Gastroesophageal sphincter (tissue), 4 donors: ENCODE data around the gene KIFC3. TPM values are rescaled to one million over a fixed set of nuclear protein-coding genes. Genes with fewer than 3 reads are reported as not detected.

Experiments
- ATAC-seq: fragments of 150-250 bp; one replicate; pipeline ENCODE4 v1.9.1; 2016; ENCODE audit warnings: mild to moderate bottlenecking, moderate library complexity
- H3K27ac ChIP-seq, 4 donors: fragments of 200-600 bp; sonication (generic) in 3 of 4; 1 replicate in 3 of 4; 2 replicates in 1 of 4; pipeline ENCODE4 v1.5.1; 2016 to 2019
- H3K27me3 ChIP-seq: fragments of 200-600 bp; sonication (generic); one replicate; pipeline ENCODE4 v1.5.1; 2019
- H3K36me3 ChIP-seq, 2 donors: fragments of 200-600 bp; sonication (generic); one replicate each; pipeline ENCODE4 v1.5.1; 2019; ENCODE audit warnings: control low read depth in 1 of 2
- H3K4me1 ChIP-seq, 3 donors: fragments of 200-600 bp; sonication (generic); 1 replicate in 2 of 3; 2 replicates in 1 of 3; pipeline ENCODE4 v1.5.1; 2016 to 2019; ENCODE audit warnings: control low read depth in 2 of 3
- H3K4me3 ChIP-seq, 2 donors: fragments of 200-600 bp; sonication (generic); one replicate each; pipeline ENCODE4 v1.5.1; 2019; ENCODE audit warnings: mild to moderate bottlenecking in 1 of 2, moderate library complexity in 1 of 2
- H3K9me3 ChIP-seq, 3 donors: fragments of 200-600 bp; sonication (generic); one replicate each; pipeline ENCODE4 v1.5.1; 2017 to 2019; ENCODE audit warnings: control low read depth in 2 of 3
- EP300 ChIP-seq: sonication (generic); formaldehyde crosslinking; IDR thresholded peaks from one replicate; pipeline ENCODE4 v1.6.1; 2017; ENCODE audit warnings: antibody characterized with exemption, mild to moderate bottlenecking
- POLR2A ChIP-seq, 2 donors: fragments of 450-650 bp; IDR thresholded peaks; one replicate each; pipeline ENCODE4 v1.6.1; 2017; ENCODE audit warnings: antibody characterized with exemption in 2 of 2, mild to moderate bottlenecking in 2 of 2, moderate library complexity in 1 of 2
- POLR2AphosphoS5 ChIP-seq: sonication (generic); formaldehyde crosslinking; IDR thresholded peaks from one replicate; pipeline ENCODE4 v1.6.1; 2017; ENCODE audit warnings: antibody characterized with exemption
- WGBS, 2 donors: methylation state at CpG; one replicate each; pipeline ENCODE4 v1.1.5; 2018; ENCODE audit warnings: low coverage in 1 of 2; 5-methylcytosine and 5-hydroxymethylcytosine counted together
- total RNA-seq, 4 donors: library from RNA; depleted of rRNA; stranded (reverse); fragments of >200 nt; gene quantifications; one replicate each; pipeline ENCODE4 v1.1.0, GENCODE V29; 2016
- TF ChIP-seq, protein P1 (sequence below), 4 experiments: fragments of 200-600 bp in 2 of 4; fragments of 450-650 bp in 2 of 4; sonication (generic) in 1 of 4; IDR thresholded peaks; one replicate each; pipeline ENCODE4 v1.5.1; 2017 to 2019; ENCODE audit warnings: antibody characterized with exemption in 4 of 4, mild to moderate bottlenecking in 2 of 4, moderate library complexity in 2 of 4

The KIFC3 gene
- total RNA-seq, 4 donors from 2014 or later = 17.4 to 78.4 (median 36.2) TPM

DNA sequence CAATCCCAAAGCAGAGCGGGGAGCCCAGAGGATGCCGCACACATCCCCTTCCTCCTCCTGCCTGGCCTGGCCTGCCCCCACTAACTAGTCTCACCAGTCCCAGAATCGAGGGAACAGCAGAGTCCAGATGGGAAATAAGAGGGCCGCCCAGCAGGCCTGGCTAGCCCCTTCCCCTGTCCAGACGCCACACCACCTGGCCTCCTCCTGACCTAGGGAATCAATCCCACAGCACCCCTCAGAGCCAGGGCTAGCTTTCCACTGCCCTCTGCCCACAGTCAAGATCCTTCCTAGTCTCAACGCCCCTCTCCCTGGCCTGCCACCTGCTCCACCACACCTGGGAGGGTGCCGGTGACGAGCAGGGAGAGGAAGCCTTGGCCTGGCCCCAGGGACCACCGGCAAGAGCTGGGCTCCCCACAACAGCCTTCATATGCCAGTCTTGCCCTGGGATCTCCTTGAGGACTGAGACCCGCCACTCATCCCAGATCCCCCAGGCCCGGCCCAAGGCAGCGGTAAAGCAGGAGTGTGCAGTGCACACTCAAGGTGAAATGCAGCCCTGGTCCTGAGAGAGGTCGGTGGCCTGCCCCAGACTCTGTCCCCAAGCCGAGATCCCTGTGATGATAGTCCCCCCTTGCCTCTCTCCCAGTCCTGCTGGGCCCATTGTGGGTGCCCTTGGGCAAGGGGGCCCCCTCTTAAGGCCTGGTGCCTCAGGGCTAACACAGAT, 38.8 kb downstream of the KIFC3 start:
- Histone ChIP-seq H3K9me3 (no peaks in the 10 kb centered on the region), H3K36me3 (peaks cover 0 to 96% of the 10 kb centered on the region in 2 donors), H3K4me1 (no peaks in the 10 kb centered on the region), H3K4me3 (no peak overlapping the region), H3K27ac (no peak overlapping the region), H3K27me3 (no peaks in the 10 kb centered on the region)
- 92% methylated on average over 2 of the region's 14 CpGs; no CpG with 5 or more reads in 1 of the 2 donors for WGBS, 2 donors
- no peak for ATAC-seq
- TF ChIP-seq POLR2A (IDR thresholded peaks at IDR 0.05) (no peak), POLR2AphosphoS5 (no peak), EP300 (no peak)
- TF ChIP-seq, protein P1, sequence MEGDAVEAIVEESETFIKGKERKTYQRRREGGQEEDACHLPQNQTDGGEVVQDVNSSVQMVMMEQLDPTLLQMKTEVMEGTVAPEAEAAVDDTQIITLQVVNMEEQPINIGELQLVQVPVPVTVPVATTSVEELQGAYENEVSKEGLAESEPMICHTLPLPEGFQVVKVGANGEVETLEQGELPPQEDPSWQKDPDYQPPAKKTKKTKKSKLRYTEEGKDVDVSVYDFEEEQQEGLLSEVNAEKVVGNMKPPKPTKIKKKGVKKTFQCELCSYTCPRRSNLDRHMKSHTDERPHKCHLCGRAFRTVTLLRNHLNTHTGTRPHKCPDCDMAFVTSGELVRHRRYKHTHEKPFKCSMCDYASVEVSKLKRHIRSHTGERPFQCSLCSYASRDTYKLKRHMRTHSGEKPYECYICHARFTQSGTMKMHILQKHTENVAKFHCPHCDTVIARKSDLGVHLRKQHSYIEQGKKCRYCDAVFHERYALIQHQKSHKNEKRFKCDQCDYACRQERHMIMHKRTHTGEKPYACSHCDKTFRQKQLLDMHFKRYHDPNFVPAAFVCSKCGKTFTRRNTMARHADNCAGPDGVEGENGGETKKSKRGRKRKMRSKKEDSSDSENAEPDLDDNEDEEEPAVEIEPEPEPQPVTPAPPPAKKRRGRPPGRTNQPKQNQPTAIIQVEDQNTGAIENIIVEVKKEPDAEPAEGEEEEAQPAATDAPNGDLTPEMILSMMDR (IDR thresholded peaks at IDR 0.05) = no peak

DNA sequence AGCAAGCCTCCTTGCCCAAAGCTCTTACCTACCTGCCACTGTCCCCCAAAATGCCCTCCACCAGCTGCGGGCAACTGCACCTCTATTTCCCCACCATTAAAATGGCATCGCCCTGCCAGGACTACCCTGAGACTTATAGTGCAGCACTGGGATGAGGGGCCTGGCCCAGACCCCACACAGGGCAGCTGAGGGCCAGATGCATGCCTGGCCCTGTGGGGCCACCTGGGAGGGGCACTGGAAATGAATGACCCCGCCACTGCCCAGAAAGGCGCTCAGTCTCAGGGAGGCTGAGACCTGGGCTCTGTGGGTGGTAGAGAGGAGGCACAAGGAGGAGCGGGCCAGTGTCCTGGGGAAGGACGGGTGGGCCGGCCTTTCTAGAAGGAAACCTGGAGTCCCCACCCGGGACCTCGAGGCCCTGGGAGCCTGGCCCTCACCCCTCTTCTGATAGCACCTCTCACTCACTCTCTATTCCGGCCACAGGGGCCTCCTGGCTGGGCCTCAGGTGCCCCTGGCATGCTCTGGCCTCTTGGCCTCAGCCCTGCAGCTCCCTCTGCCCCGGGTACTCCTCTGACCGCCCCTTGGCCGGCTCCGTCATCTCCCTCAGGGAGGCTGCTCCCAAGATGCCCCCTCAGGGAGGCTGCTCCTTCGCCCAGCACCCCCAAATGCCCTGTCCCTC, 39.8 kb downstream of the KIFC3 start:
- Histone ChIP-seq H3K4me1 (peaks cover 0 to 4% (median 0%) of the 10 kb centered on the region in 3 donors), H3K27ac (no peak overlapping the region), H3K27me3 (no peaks in the 10 kb centered on the region), H3K4me3 (no peak overlapping the region), H3K36me3 (peaks cover 0 to 90% of the 10 kb centered on the region in 2 donors), H3K9me3 (no peaks in the 10 kb centered on the region)
- no peak for ATAC-seq
- TF ChIP-seq, protein P1 (IDR thresholded peaks at IDR 0.05) = no peak
- TF ChIP-seq POLR2AphosphoS5 = no peak
- no peak for TF ChIP-seq EP300
- no peak for TF ChIP-seq POLR2A (IDR thresholded peaks at IDR 0.05)
- 88 to 92% methylated on average over 2 to 7 of the region's 15 CpGs for WGBS, 2 donors

GRCh38 chr16:57761957-57762356, 40.3 kb downstream of the KIFC3 start:
- no peak overlapping the region for H3K27ac ChIP-seq
- H3K4me1 ChIP-seq = peaks cover 0 to 10% (median 0%) of the 10 kb centered on the region in 3 donors
- peaks cover 0 to 85% of the 10 kb centered on the region in 2 donors for H3K36me3 ChIP-seq
- no peak overlapping the region for H3K4me3 ChIP-seq
- TF ChIP-seq EP300 = no peak
- TF ChIP-seq, protein P1 (IDR thresholded peaks at IDR 0.05) = no peak
- no peak for TF ChIP-seq POLR2A (IDR thresholded peaks at IDR 0.05)
- TF ChIP-seq POLR2AphosphoS5 = no peak
- ATAC-seq = no peak
- WGBS, 2 donors = no CpG with 5 or more reads among the region's 12 CpGs
- no peaks in the 10 kb centered on the region for H3K9me3 ChIP-seq
- H3K27me3 ChIP-seq = no peaks in the 10 kb centered on the region

- H3K36me3 ChIP-seq = peaks cover 0 to 83% of the 10 kb centered on the region in 2 donors
- TF ChIP-seq, protein P1 (IDR thresholded peaks at IDR 0.05) = no peak
- 80 to 81% methylated on average over 1 to 5 of the region's 9 CpGs for WGBS, 2 donors
- no peaks in the 10 kb centered on the region for H3K9me3 ChIP-seq
- ATAC-seq = no peak
- H3K4me3 ChIP-seq = no peak overlapping the region
- no peaks in the 10 kb centered on the region for H3K27me3 ChIP-seq
- H3K4me1 ChIP-seq = peaks cover 0 to 11% (median 0%) of the 10 kb centered on the region in 3 donors
- H3K27ac ChIP-seq = no peak overlapping the region
Observed at GRCh38 chr16:57761301-57761700, 41.0 kb downstream of the KIFC3 start.
